GM21737 (cell line): ENCODE data around the gene CTCFL.

Experiments
- ATAC-seq: cut with Tn5 transposase; IDR thresholded peaks from one replicate; pipeline ENCODE4 v1.9.1; 2021; ENCODE audit warnings: mild to moderate bottlenecking, moderate library complexity; ENCODE audit not compliant: unreplicated experiment

Gene CTCFL

GRCh38 chr20:57560554-57561355, 35.8 kb upstream of the CTCFL start, which contains the start of gene PCK1:
PCK1 (plus strand) TSS chr20:57561110; CDS start chr20:57561412, 302 bp downstream.
- ATAC-seq = no peak

GRCh38 chr20:57559658-57560553, 35.0 kb upstream of the CTCFL start:
- no peak for ATAC-seq

- ATAC-seq = no peak
Observed at GRCh38 chr20:57559289-57559634, 34.3 kb upstream of the CTCFL start.

DNA sequence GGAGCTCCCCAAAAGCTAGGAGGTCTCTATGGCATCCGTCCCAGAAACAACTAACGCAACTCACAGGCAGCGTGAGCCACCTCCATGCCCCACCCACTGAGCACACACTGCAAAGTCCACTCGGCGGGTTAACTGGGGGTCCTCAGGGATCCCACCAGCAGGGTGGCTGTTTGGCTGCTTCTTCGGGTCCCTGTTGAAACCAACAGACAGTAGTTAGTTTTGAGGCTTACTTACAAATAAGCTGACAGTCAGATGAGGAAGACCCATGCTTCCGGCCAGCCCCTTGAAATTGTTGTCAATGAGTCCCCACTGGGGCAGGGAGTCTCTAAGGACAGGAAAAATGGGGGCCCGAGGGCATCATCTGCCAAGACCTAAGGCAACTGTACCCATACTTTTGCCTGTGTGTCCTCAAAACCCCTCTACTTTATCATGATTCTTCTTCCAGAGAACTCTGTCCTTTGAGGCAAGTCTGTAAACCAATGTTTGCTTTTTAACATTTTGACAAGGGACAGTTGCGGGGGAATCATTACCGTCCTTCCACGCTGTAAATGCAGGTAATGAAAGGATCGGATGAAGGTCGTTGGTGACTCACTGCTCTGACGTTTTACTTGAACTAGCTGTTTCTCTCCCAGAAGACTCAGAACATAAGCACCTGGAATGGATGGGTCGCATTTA, 33.8 kb upstream of the CTCFL start:
- no peak for ATAC-seq

DNA sequence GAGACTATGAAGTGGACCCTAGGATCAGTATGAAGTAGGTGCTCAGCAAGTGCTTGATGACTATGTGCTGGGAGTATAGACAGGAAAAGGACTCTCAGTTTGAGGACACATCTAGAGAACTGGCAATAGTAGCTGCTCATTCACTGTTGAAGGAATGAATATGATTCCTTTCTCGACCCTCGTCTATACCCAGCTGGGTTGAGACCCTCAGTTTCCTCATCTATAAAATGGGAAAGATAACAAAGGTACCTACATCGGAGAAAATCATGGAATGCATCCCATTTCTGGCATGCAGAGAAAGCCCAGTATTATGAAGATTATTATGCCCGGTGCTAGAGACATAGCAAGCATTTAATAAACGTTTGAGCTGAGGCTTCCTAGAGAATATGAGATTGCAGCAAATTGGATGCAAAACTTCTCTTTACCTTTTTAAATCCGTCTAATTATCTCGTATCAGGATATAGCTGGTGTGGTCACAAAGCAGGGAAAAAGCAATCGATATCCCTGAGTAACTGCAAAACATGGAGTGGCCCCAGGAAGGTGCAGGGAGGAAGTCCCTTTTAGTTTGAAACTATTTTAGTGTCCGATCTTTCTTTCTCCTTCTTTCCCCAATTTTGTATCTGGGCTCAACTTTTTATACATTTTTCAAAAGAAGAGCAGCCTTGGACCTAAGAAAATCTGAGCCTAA, 33.1 kb upstream of the CTCFL start:
- no peak for ATAC-seq

GRCh38 chr20:57556980-57557274, 32.0 kb upstream of the CTCFL start:
- no peak for ATAC-seq

GRCh38 chr20:57555457-57556184, 30.7 kb upstream of the CTCFL start:
- ATAC-seq = no peak

DNA sequence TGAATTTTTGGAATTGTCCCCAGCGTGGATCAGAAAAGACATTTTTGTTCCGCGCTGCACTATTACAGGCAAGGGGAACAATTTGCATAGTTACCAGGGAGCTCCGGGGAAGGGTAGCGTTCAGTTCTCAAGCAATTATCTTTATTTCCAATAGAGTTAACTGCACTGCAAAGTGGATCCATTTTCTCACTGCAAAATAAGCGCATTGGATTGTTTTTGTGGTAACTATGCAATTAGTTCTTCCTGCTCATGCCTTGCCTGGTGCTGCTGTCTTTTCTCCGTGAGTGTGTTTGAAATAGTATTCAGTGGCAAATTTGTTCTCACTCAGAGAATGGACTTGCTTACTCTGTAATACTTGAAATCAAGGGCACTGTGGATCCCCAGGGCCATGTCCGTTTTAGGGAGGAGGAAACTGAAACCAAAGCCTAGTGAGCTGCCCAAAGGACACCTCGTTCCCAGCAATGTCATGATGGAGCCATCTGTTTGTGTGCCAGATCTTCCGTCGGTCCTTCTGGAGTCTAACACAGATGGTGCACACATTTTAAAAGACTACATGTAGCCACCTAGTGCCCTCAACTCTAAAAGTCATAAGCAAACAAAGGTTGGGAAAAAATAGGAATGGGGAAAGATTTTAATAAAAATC, 28.6 kb upstream of the CTCFL start:
- ATAC-seq = no peak

GRCh38 chr20:57552471-57552870, 27.5 kb upstream of the CTCFL start:
- ATAC-seq = no peak

DNA sequence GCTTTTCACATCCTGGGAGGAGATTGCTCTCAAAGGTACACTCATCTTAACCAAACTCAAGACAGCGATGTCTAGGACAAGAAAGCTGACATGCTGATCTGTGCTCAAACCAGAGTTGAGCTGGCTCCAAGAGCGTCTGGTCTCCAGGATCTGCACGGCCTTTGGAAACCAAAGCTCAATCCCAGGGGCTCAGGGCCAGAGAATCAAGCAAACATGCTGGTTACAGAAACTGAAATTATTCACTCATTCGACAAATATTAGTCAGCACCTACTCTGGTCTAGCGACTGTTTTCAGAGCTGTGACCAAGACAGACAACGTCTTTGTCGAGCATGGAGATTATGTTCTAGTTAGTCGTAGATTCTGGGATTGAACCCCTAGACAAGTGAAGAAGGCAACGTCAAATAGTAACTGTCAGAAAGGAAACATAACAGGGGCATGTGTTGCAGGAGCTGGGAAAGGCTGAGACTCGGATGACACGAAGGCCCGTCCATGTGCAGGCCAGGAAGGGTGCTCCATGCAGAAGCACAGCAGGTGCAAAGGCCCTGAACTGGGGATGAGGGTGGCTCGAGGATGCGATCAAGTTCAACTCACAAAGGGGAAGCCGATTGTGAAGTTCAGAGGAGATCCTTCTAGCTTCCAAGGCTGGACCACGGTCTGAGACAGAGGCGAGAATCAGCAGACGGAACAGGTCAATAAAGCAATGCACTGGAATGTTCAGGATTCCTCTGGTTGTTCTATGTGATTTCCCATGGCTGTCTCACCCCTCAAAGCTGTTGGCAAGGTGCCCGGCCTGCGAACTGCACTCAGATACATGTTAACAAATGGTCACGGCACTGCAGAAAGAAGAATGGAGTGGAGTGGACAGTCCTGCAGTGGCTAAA, 23.5 kb upstream of the CTCFL start:
- ATAC-seq = no peak

DNA sequence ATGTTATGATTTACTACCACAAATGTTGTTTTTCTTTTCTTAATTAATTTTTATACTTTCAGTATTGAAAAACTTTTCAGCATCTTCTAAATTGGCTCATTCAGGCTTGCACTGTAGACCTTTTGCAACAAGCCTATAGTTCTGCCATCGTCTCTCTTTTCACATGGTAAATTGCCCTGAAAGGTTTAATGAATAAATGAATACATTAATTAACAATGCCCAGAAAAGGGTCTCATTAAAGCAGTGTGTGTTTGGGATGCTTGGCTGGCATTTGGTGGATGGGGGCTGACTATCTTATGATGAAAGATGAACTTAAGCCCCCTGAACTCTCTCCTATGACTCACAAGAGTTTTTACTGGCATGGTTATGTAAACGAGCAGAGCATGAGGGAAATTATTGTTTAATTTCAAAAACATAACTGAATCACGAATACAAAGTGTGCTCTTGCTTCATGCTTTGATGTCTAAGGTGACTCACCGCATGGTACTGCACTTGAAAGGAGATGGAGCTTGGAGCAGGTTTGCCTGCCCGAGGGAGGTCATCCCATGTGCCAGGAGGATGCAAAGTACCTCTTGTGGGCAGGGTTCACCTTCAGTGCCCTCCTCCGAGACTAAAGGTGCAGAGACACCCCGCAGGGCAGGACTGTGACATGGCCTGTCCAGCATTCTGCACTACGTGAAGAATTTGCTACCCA, 22.2 kb upstream of the CTCFL start:
- ATAC-seq = no peak

DNA sequence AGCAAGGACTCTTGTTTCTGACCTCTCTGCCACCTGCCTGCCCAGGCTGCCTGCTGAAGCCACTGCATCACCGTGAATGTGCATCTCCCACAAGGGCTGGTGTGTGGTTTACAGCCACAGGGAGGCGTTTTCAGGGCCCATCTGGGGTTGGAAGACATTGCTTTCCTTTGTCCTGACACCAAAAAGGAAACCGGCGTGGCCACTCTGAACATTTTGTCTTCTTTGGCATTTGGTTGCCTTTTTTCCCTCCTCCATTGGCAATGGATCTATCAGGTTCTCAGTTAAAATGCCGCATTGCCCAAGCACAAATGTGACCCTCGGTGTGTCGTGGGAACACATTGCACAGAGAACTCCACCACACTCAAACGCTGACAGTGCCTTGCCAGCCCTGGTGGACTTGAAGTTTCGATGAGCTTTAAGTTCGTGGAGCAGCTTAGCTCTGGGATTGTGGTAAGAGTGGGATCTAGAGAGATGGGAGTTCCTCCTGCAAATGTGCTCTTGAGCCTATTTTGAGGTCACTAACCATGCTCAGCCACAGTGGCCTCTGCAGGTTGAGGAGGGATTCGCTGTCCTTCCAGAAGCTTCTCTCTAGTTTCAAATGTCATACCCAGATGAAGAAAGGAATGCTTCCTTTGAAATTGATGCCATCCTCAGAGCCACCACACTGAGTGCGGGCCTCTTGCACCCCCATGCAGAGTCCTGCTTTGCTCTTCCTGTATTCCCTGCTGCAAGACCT, 21.2 kb upstream of the CTCFL start:
- ATAC-seq = no peak

DNA sequence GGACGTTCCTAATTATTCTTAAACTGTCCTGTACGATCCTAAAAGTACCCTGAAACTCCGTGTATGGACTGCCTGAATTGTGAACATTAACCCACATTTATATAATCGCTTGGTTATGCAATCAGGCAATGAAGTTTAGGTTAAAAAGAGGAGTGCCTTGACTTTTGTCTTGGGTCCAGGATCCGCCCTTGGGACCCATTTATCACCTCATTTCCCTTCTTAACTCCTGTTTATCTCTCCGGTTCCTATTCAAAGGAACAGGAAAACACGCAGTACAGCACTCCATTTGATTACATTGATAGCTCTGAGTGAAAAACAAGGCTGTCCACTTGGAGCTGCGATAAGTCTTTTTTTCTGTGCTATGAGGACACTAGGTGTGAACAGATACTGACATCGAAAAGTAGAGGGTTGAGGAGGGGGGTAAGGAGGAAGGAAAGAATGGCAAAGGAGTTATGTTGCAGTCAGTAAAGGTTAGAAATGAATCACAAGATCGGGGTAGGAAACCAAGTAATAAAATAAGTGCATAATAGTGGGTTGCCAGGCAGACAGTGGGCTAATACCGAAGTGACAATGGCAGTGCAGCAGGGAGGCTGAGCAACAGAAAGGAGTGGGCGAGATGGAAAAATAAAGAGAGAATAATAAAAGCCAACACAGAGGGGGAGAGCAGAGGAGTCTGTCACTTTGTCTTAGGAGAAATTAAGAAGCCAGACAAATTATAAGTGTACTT, 20.1 kb upstream of the CTCFL start:
- ATAC-seq = no peak

DNA sequence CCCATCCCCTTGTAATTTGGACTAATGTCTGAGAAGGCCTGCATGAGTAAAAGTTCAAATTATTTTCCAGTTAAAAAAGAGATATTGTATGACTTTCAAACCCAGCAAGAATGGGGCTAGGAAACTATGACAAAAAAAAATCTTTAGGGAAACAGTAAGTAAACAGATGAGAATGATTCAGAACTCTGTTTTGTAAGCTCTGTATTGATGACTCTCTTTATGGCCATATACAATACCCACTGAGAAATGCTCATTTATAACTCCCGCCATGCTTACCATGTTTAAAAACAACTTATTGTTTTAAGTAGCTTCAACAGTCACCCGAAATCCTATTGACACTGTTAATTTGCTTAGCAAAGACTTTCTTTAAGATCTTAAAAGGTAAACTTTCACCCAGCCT, 18.8 kb upstream of the CTCFL start:
- ATAC-seq = no peak

DNA sequence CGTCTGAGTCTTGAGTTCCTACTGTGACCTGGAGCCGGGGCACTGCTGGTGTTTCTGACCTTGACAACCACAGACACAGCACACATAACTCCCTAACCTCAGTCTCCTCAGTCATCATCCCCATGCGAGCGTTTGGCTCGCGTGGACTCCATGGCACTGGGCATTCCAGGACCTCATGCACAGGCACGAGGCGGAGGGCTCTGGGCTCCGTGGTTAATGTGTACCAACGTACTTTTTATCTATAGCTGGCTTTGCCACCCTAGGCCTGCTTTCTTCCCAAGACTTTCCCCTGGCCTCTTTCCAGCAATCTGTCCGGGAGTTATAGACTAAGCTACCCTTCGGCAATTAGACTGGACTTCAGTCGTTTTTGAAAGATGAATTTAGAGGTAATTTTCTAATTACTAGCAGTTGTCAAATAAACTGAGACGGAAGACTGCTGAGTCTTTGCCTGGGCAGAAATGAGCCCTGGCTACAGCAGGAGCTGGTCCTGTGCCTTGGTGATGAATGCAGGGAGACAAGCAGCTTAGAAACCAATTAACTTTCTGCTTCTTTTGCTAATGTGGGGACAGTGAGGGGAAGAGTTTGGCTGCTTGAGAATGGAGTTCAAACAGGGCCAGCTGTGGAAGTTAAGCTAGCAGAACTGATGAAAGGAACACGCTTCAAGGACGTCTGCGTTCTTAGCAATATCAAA, 16.1 kb upstream of the CTCFL start:
- ATAC-seq = no peak

- no peak for ATAC-seq
Observed at GRCh38 chr20:57539889-57540288, 14.9 kb upstream of the CTCFL start.
